GM12878 (cell line): ENCODE measurements around the gene RALGAPB. TPM values are rescaled to one million over a fixed set of nuclear protein-coding genes. Genes with fewer than 3 reads are reported as not detected.

Experiments used
- ATAC-seq: fragments of 200-7000 bp; cut with Tn5 transposase; 3 replicates; pipeline ENCODE4 v1.9.1; 2020; ENCODE audit warnings: mild to moderate bottlenecking, moderate library complexity
- BruUV-seq: library from RNA; stranded (reverse); fragments of 400-500 nt; replicated peaks from 2 replicates; lab custom pipeline; 2021; lab: Mats Ljungman, UMichigan
- CTCF ChIA-PET: fragments of 300-600 bp; sonication (Branson Sonifier 250); formaldehyde crosslinking; extraction: SDS; loops from one replicate; lab custom pipeline; 2021; ENCODE audit warnings: inconsistent platforms; lab: Yijun Ruan, JAX
- POLR2A ChIA-PET: fragments of 350-600 bp; formaldehyde crosslinking; extraction: SDS; loops from one replicate; lab custom pipeline; 2021; ENCODE audit warnings: inconsistent platforms; lab: Charles Lee
- RAD21 ChIA-PET: fragments of 300-600 bp; sonication (Branson Sonifier 250); formaldehyde crosslinking; loops from one replicate; lab custom pipeline; 2023; ENCODE audit warnings: antibody characterized with exemption; ENCODE audit not compliant: unreplicated experiment; lab: Charles Lee
- SMC1A ChIA-PET: fragments of 300-600 bp; sonication (Branson Sonifier 250); formaldehyde crosslinking; loops from one replicate; lab custom pipeline; 2023; ENCODE audit not compliant: unreplicated experiment, uncharacterized antibody; lab: Charles Lee
- DNase-seq: peaks from one replicate; pipeline ENCODE4 v3.0.0-alpha.2; 2011; ENCODE audit warnings: low read depth, low spot score
- FAIRE-seq: peaks from 3 replicates; lab custom pipeline; 2011; peaks lifted over from hg19 to GRCh38; lab: Jason Lieb, UNC
- H2AFZ ChIP-seq: 2 replicates; pipeline ENCODE4 v1.6.0; 2011; ENCODE audit warnings: low read depth, low read length, control low read depth; ENCODE audit not compliant: control insufficient read depth
- H3K27ac ChIP-seq: 2 replicates; pipeline ENCODE4 v1.5.1; 2011; ENCODE audit warnings: control low read depth; ENCODE audit not compliant: control insufficient read depth, insufficient read depth
- H3K27me3 ChIP-seq, 2 experiments: replicated peaks in 1 of 2; 2 replicates each; pipeline versions ENCODE4 v1.6.0 to v1.6.1; 2011; ENCODE audit warnings: low read length in 1 of 2; ENCODE audit not compliant: control insufficient read depth in 2 of 2, insufficient read depth in 2 of 2
- H3K36me3 ChIP-seq, 2 experiments: 2 replicates each; pipeline ENCODE4 v1.5.1; 2011; ENCODE audit warnings: low read length in 1 of 2; ENCODE audit not compliant: control insufficient read depth in 2 of 2, insufficient read depth in 2 of 2
- H3K4me1 ChIP-seq: 2 replicates; pipeline ENCODE4 v1.6.1; 2011; ENCODE audit warnings: mild to moderate bottlenecking, low read length, moderate library complexity, mixed read lengths; ENCODE audit not compliant: control insufficient read depth, insufficient read depth
- H3K4me2 ChIP-seq: 2 replicates; pipeline ENCODE4 v1.6.0; 2011; ENCODE audit warnings: control low read depth; ENCODE audit not compliant: control insufficient read depth, insufficient read depth
- H3K4me3 ChIP-seq: fragments of 200-600 bp; sonication (generic); 2 replicates; pipeline ENCODE4 v1.5.1; 2016
- H3K79me2 ChIP-seq: 2 replicates; pipeline ENCODE4 v1.6.0; 2011; ENCODE audit warnings: low read length; ENCODE audit not compliant: control insufficient read depth, insufficient read depth
- H3K9ac ChIP-seq: 2 replicates; pipeline ENCODE4 v1.8.0; 2011; ENCODE audit warnings: low read length, control low read depth, mixed read lengths; ENCODE audit not compliant: control insufficient read depth, insufficient read depth
- H3K9me3 ChIP-seq: replicated peaks from 3 replicates; pipeline ENCODE4 v1.5.1; 2011; ENCODE audit warnings: mild to moderate bottlenecking, low read length; ENCODE audit not compliant: control insufficient read depth, insufficient read depth
- H4K20me1 ChIP-seq: 2 replicates; pipeline ENCODE4 v1.6.0; 2011; ENCODE audit not compliant: control insufficient read depth, insufficient read depth
- MEF2B ChIP-seq: fragments of 450-650 bp; IDR thresholded peaks from 2 replicates; pipeline ENCODE4 v1.6.1; 2018; ENCODE audit warnings: mild to moderate bottlenecking, moderate library complexity; ENCODE audit not compliant: partially characterized antibody, poor library complexity, severe bottlenecking
- WGBS: methylation state at CpG from one replicate; pipeline ENCODE4 v1.1.6; 2016; ENCODE audit warnings: low lambda C conversion rate; ENCODE audit not compliant: insufficient replicate concordance, insufficient coverage; ENCODE audit errors: missing lambda C conversion rate; 5-methylcytosine and 5-hydroxymethylcytosine counted together
- in situ Hi-C: fragments of 300-500 bp; cut with MboI; formaldehyde crosslinking; loops from 9 replicates; pipeline ENCODE4 v1.14.3; 2018; ENCODE audit warnings: mixed read lengths
- intact Hi-C: fragments of 100-400 bp; cut with micrococcal nuclease; formaldehyde crosslinking; loops from one replicate; pipeline ENCODE4 v1.14.2; 2022; ENCODE audit not compliant: unreplicated experiment
- polyA plus RNA-seq, 11 experiments: library from polyadenylated mRNA; depleted of rRNA in 4 of 11; unstranded in 6 of 11; stranded (reverse) in 5 of 11; fragments of >200 nt; fragmentation: Nextera tagmentation in 4 of 11; fragmentation: Illumina TruSeq in 1 of 11; extraction: Ambion mirVana in 4 of 11; extraction: Trizol in 1 of 11; gene quantifications; 1 replicate in 1 of 11; 2 replicates in 10 of 11; pipeline versions ENCODE4 v1.2.1 to v1.2.3, GENCODE V29; 2011 to 2016; ENCODE audit warnings: inconsistent platforms in 2 of 11, missing spikeins in 2 of 11, low read depth in 1 of 11
- total RNA-seq, 4 experiments: library from RNA; depleted of rRNA in 3 of 4; stranded (reverse); fragments of >200 nt in 3 of 4; fragmentation: Illumina TruSeq in 1 of 4; extraction: Trizol in 1 of 4; gene quantifications; 2 replicates each; pipeline versions ENCODE4 v1.2.1 to v1.2.3, GENCODE V29; 2013 to 2021
- TF ChIP-seq, protein P1 (sequence below): fragments of 450-650 bp; IDR thresholded peaks from 2 replicates; pipeline ENCODE4 v1.6.1; 2014; ENCODE audit warnings: mild to moderate bottlenecking

The RALGAPB gene
- total and polyA plus RNA-seq, 10 of the 15 experiments (the other 5 are each of a cell fraction or from before 2014, with no cell fraction given) = 3.7 to 23.2 (median 15.5) TPM

DNA sequence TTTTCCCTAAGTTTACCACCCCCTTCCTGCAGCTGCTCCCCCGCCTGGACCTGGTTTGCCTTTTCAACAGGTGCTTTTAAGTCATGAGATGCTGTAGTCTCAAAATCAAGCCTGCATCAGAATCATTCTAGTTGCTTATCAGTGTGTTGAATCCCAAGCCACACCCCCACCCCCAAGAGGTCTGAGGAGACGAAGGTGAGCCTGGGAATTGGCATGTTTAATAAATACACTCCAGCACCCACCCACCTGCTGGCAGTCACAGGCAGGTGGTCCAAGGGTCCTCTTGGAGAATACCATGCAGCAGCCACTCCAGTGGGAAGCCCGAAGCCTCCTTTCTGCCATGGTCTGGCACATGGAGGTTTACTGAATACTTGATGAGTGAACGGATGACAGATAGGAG, 107.3 kb downstream of the RALGAPB start:
- no TSS peak for BruUV-seq
- in situ Hi-C loops (no loop called here), intact Hi-C loops (no loop called here)
- Histone ChIP-seq H3K36me3 (peaks cover 1 to 5% of the 10 kb centered on the region in 2 experiments; a peak in 2 of 4 replicates), H3K9me3 (no peaks in the 10 kb centered on the region), H3K9ac (no peak overlapping the region), H3K27ac (no peak overlapping the region), H3K4me1 (no peaks in the 10 kb centered on the region), H3K4me2 (no peak overlapping the region), H3K79me2 (no peaks in the 10 kb centered on the region), H3K4me3 (no peak overlapping the region), H3K27me3 (peaks cover 0 to 2% of the 10 kb centered on the region in 2 experiments; a peak in 2 of 4 replicates), H4K20me1 (no peaks in the 10 kb centered on the region), H2AFZ (no peak overlapping the region)
- no peak for ATAC-seq
- ChIA-PET SMC1A (no interaction called here), POLR2A (no interaction called here), CTCF (no interaction called here), RAD21 (no interaction called here)
- no peak for TF ChIP-seq MEF2B
- 81% methylated on average over 4 of the region's 4 CpGs for WGBS
- FAIRE-seq = no peak
- DNase-seq = no peak

DNA sequence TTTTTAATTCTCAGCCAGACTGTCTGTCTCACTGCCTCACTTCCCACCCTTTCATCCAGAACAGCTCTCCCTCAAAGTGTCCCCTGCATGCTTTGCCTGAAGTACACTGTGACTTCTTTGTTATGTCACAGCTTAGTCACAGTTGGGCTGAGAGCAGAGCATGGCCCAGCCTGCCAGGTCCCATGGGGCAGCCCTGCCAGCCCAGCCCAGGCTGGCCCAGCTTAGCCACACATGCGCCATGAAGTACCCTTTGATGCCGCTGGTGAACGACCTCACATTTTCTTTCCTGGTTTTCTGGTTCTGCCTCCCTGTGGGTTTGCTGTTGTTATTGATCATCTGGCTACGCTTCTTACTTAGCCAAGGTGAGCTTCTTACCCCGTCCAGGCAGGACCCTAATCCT, 108.4 kb downstream of the RALGAPB start, which contains the start of gene ADIG:
Gene ADIG, plus strand, starts transcription at position 185 of the 400 bp plus-strand sequence. Its CDS starts 54 bp downstream, at position 239.
- Histone ChIP-seq H3K4me1 (no peaks in the 10 kb centered on the region), H3K79me2 (no peaks in the 10 kb centered on the region), H3K27me3 (peaks cover 0 to 2% of the 10 kb centered on the region in 2 experiments; a peak in 2 of 4 replicates), H3K9ac (no peak within 1 kb of the TSS), H3K4me2 (no peak within 1 kb of the TSS), H3K9me3 (no peaks in the 10 kb centered on the region), H3K4me3 (no peak within 1 kb of the TSS), H4K20me1 (no peaks in the 10 kb centered on the region), H3K27ac (no peak within 1 kb of the TSS), H3K36me3 (peaks cover 1 to 2% of the 10 kb centered on the region in 2 experiments; a peak in 2 of 4 replicates), H2AFZ (no peak within 1 kb of the TSS)
- ATAC-seq (peak; percentile 40), DNase-seq (no peak), FAIRE-seq (no peak)
- ChIA-PET POLR2A (no interaction called here), RAD21 (no interaction called here), SMC1A (interaction anchor here (0.7 kb wide), 1 partner anchor 17 kb away, joined by 3 read pairs; no protein-coding TSS in a partner anchor), CTCF (interaction anchor here (0.7 to 1.0 kb wide), 2 partner anchors 9 to 28 kb away, joined by 3 read pairs; no protein-coding TSS in a partner anchor)
- WGBS = 84% methylated on average over 5 of the region's 5 CpGs
- BruUV-seq = no TSS peak
- TF ChIP-seq, protein P1, sequence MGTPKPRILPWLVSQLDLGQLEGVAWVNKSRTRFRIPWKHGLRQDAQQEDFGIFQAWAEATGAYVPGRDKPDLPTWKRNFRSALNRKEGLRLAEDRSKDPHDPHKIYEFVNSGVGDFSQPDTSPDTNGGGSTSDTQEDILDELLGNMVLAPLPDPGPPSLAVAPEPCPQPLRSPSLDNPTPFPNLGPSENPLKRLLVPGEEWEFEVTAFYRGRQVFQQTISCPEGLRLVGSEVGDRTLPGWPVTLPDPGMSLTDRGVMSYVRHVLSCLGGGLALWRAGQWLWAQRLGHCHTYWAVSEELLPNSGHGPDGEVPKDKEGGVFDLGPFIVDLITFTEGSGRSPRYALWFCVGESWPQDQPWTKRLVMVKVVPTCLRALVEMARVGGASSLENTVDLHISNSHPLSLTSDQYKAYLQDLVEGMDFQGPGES = no peak
- intact Hi-C loops = no loop called here
- in situ Hi-C loops = no loop called here
